ENCODE data around the gene FBXO11.

The FBXO11 gene

GRCh38 chr2:47769318-47769717 lies 137.0 kb downstream of the FBXO11 start:
- Histone ChIP-seq H3K27ac (no peak overlapping the region), H3K9me3 (no peaks in the 10 kb centered on the region), H3K36me3 (no peaks in the 10 kb centered on the region), H3K27me3 (no peaks in the 10 kb centered on the region), H3K4me3 (no peak overlapping the region), H3K4me1 (peaks cover 0 to 6% (median 3%) of the 10 kb centered on the region in 4 donors)
- no peak for DNase-seq
- TF ChIP-seq CTCF (IDR thresholded peaks at IDR 0.05), result no peak
- intact Hi-C loops (cut with DNase I; ENCODE audit: low total_unique reads), result loop anchor here (5.0 to 10.0 kb wide), 2 partner anchors 335 to 432 kb away; no protein-coding TSS in a partner anchor

GRCh38 chr2:47767880-47768609 lies 138.3 kb downstream of the FBXO11 start:
- Histone ChIP-seq H3K27ac (no peak overlapping the region), H3K36me3 (no peaks in the 10 kb centered on the region), H3K4me1 (peaks cover 0 to 6% (median 3%) of the 10 kb centered on the region in 4 donors), H3K27me3 (no peaks in the 10 kb centered on the region), H3K4me3 (no peak overlapping the region), H3K9me3 (no peaks in the 10 kb centered on the region)
- peak; percentile 92 to 99 for TF ChIP-seq CTCF (IDR thresholded peaks at IDR 0.05)
- peak; percentile 43 to 75 for DNase-seq
- intact Hi-C loops (cut with DNase I; ENCODE audit: low total_unique reads), result loop anchor here (2.0 to 10.0 kb wide), 3 partner anchors 329 to 431 kb away; no protein-coding TSS in a partner anchor

GRCh38 chr2:47767497-47767844 lies 138.8 kb downstream of the FBXO11 start:
- Histone ChIP-seq H3K4me3 (no peak overlapping the region), H3K9me3 (no peaks in the 10 kb centered on the region), H3K4me1 (peaks cover 0 to 6% (median 3%) of the 10 kb centered on the region in 4 donors), H3K36me3 (no peaks in the 10 kb centered on the region), H3K27me3 (no peaks in the 10 kb centered on the region), H3K27ac (no peak overlapping the region)
- TF ChIP-seq CTCF (IDR thresholded peaks at IDR 0.05), result no peak
- DNase-seq, result no peak
- intact Hi-C loops (cut with DNase I; ENCODE audit: low total_unique reads), result loop anchor here (2.0 to 10.0 kb wide), 3 partner anchors 329 to 430 kb away; no protein-coding TSS in a partner anchor

- TF ChIP-seq CTCF (IDR thresholded peaks at IDR 0.05), result no peak
- no peaks in the 10 kb centered on the region for H3K36me3 ChIP-seq
- no peaks in the 10 kb centered on the region for H3K27me3 ChIP-seq
- no peak overlapping the region for H3K27ac ChIP-seq
- H3K4me3 ChIP-seq, result no peak overlapping the region
- intact Hi-C loops (cut with DNase I; ENCODE audit: low total_unique reads), result no loop called here
- H3K9me3 ChIP-seq, result peaks cover 3 to 8% (median 7%) of the 10 kb centered on the region in 3 donors
- no peak for DNase-seq
- H3K4me1 ChIP-seq, result peaks cover 0 to 4% (median 0%) of the 10 kb centered on the region in 4 donors
Observed at GRCh38 chr2:47751856-47752414, 154.4 kb downstream of the FBXO11 start.

- no peaks in the 10 kb centered on the region for H3K4me1 ChIP-seq
- peaks cover 3 to 9% (median 7%) of the 10 kb centered on the region in 3 donors for H3K9me3 ChIP-seq
- DNase-seq, result no peak
- intact Hi-C loops (cut with DNase I; ENCODE audit: low total_unique reads), result no loop called here
- H3K27me3 ChIP-seq, result peaks cover 0 to 4% of the 10 kb centered on the region in 2 donors
- H3K27ac ChIP-seq, result no peak overlapping the region
- H3K36me3 ChIP-seq, result no peaks in the 10 kb centered on the region
- H3K4me3 ChIP-seq, result no peak overlapping the region
- no peak for TF ChIP-seq CTCF (IDR thresholded peaks at IDR 0.05)
Observed at GRCh38 chr2:47747878-47748277, 158.4 kb downstream of the FBXO11 start.

Data from tibial artery (tissue), 4 donors.